HG03025 (cell line): ENCODE results near the gene PAX2.

Source experiments
- ATAC-seq: cut with Tn5 transposase; IDR thresholded peaks from one replicate; pipeline ENCODE4 v1.9.1; 2021; ENCODE audit warnings: mild to moderate bottlenecking, moderate library complexity; ENCODE audit not compliant: unreplicated experiment, low FRiP score

The PAX2 gene

GRCh38 chr10:100868382-100868781, 123.0 kb downstream of the PAX2 start:
- ATAC-seq, result no peak

GRCh38 chr10:100869399-100869798, 124.0 kb downstream of the PAX2 start:
- no peak for ATAC-seq

- no peak for ATAC-seq
These were observed 126.8 kb downstream of the PAX2 start for GRCh38 chr10:100872034-100872791.

- no peak for ATAC-seq
These were observed 127.9 kb downstream of the PAX2 start for GRCh38 chr10:100873146-100873826.

- ATAC-seq, result no peak
These were observed 128.5 kb downstream of the PAX2 start for GRCh38 chr10:100873827-100874326.

GRCh38 chr10:100874702-100875483, 129.5 kb downstream of the PAX2 start:
- no peak for ATAC-seq

GRCh38 chr10:100875484-100876166, 130.2 kb downstream of the PAX2 start:
- no peak for ATAC-seq

- no peak for ATAC-seq
These were observed 131.4 kb downstream of the PAX2 start for GRCh38 chr10:100876585-100877460.

GRCh38 chr10:100877461-100877850, 132.1 kb downstream of the PAX2 start:
- no peak for ATAC-seq

- ATAC-seq, result no peak
These were observed 133.0 kb downstream of the PAX2 start for GRCh38 chr10:100878291-100878910.
